ENCODE measurements around the gene REV3L.

DNA sequence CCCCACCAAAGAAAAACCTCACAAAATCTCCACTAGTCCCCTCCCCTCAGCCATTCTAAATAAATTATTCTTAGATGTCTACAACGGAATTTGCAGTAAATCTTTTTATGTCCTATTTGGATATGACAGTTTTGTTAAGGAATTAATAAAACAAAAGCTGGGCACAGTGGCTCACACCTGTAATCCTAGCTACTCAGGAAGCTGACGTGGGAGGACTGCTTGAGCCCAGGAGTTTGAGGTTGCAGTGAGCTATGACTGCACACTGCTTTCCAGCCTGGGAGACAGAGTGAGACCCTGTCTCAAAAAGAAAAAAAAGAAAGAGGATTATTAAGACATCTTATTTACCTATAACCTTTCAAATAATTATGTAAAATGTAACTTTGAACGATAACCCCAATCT is 230.3 kb downstream of the REV3L start:
- no peak for TF ChIP-seq POLR2AphosphoS5 (IDR thresholded peaks at IDR 0.05; ENCODE audit: low read depth, low read length)
- TF ChIP-seq PAX5 (IDR thresholded peaks at IDR 0.05; ENCODE audit: insufficient read depth, low read length, severe bottlenecking) = no peak
- no peak for TF ChIP-seq POLR2A (IDR thresholded peaks at IDR 0.05; ENCODE audit: low read depth, low read length)
- TF ChIP-seq POU2F2 (IDR thresholded peaks at IDR 0.05; ENCODE audit: low read depth, low read length) = no peak
- no peak for TF ChIP-seq TAF1 (IDR thresholded peaks at IDR 0.05; ENCODE audit: low read depth, low read length)
- no peak for TF ChIP-seq SPI1 (IDR thresholded peaks at IDR 0.05; ENCODE audit: low read depth, low read length)
